GM23338 (cell line): Measurements from ENCODE around the gene TBX10. TPM values are rescaled to one million over a fixed set of nuclear protein-coding genes. Genes with fewer than 3 reads are reported as not detected.

ENCODE experiments used
- ATAC-seq: fragments of 200-7000 bp; cut with Tn5 transposase; 3 replicates; pipeline ENCODE4 v1.9.1; 2020
- DNase-seq: peaks from one replicate; pipeline ENCODE4 v3.0.0-alpha.2; 2015; ENCODE audit warnings: low spot score
- H2AFZ ChIP-seq: fragments of 200-600 bp; sonication (generic); 2 replicates; pipeline ENCODE4 v1.8.0; 2016; ENCODE audit warnings: antibody characterized with exemption, mild to moderate bottlenecking, moderate library complexity
- H3F3A ChIP-seq: fragments of 200-600 bp; sonication (generic); replicated peaks from 2 replicates; pipeline ENCODE4 v1.8.0; 2017; ENCODE audit warnings: antibody characterized with exemption, mixed run types, low read depth
- H3K27ac ChIP-seq: fragments of 200-600 bp; sonication (generic); 2 replicates; pipeline ENCODE4 v1.6.1; 2016; ENCODE audit warnings: low read depth
- H3K27me3 ChIP-seq: fragments of 200-600 bp; sonication (generic); 2 replicates; pipeline ENCODE4 v1.8.0; 2016; ENCODE audit warnings: mild to moderate bottlenecking, mixed run types, moderate library complexity; ENCODE audit not compliant: insufficient read depth
- H3K36me3 ChIP-seq: fragments of 200-600 bp; sonication (generic); 2 replicates; pipeline ENCODE4 v1.8.0; 2016; ENCODE audit warnings: mild to moderate bottlenecking; ENCODE audit not compliant: insufficient read depth
- H3K4me1 ChIP-seq: fragments of 200-600 bp; sonication (generic); 2 replicates; pipeline ENCODE4 v1.8.0; 2016; ENCODE audit warnings: mild to moderate bottlenecking, moderate library complexity; ENCODE audit not compliant: insufficient read depth
- H3K4me2 ChIP-seq: fragments of 200-600 bp; sonication (generic); 2 replicates; pipeline ENCODE4 v1.7.1; 2017; ENCODE audit warnings: mixed run types
- H3K4me3 ChIP-seq: fragments of 200-600 bp; sonication (generic); 2 replicates; pipeline ENCODE4 v1.6.1; 2016; ENCODE audit warnings: mixed run types
- H3K79me2 ChIP-seq: fragments of 200-600 bp; sonication (generic); replicated peaks from 2 replicates; pipeline ENCODE4 v1.8.0; 2017; ENCODE audit warnings: mild to moderate bottlenecking; ENCODE audit not compliant: insufficient read depth
- H3K9me2 ChIP-seq: fragments of 200-600 bp; sonication (generic); 2 replicates; pipeline ENCODE4 v1.8.0; 2017; ENCODE audit not compliant: insufficient read depth
- H4K20me1 ChIP-seq: fragments of 200-600 bp; sonication (generic); replicated peaks from 2 replicates; pipeline ENCODE4 v1.8.0; 2017; ENCODE audit warnings: mild to moderate bottlenecking; ENCODE audit not compliant: insufficient read depth
- H3K27ac Mint-ChIP-seq: 2 replicates; pipeline ENCODE4 v1.8.0; 2020; ENCODE audit warnings: inconsistent platforms, mild to moderate bottlenecking, moderate library complexity, mixed read lengths
- H3K27me3 Mint-ChIP-seq: 3 replicates; pipeline ENCODE4 v1.8.0; 2022; ENCODE audit warnings: low read depth, mild to moderate bottlenecking, moderate library complexity, mixed read lengths, inconsistent platforms; ENCODE audit not compliant: insufficient read depth, poor library complexity
- H3K36me3 Mint-ChIP-seq: 3 replicates; pipeline ENCODE4 v1.8.0; 2021; ENCODE audit warnings: low read depth, mild to moderate bottlenecking, inconsistent platforms, moderate library complexity, mixed read lengths
- H3K4me1 Mint-ChIP-seq: 3 replicates; pipeline ENCODE4 v1.8.0; 2020; ENCODE audit warnings: mild to moderate bottlenecking, inconsistent platforms, mixed read lengths
- H3K4me3 Mint-ChIP-seq: 3 replicates; pipeline ENCODE4 v1.8.0; 2021; ENCODE audit warnings: moderate library complexity, mild to moderate bottlenecking, inconsistent platforms, mixed read lengths
- H3K9me3 Mint-ChIP-seq: 3 replicates; pipeline ENCODE4 v1.8.0; 2020; ENCODE audit warnings: moderate library complexity, mild to moderate bottlenecking, inconsistent platforms, mixed read lengths
- EZH2 ChIP-seq: fragments of 200-600 bp; sonication (generic); IDR thresholded peaks from one replicate; pipeline ENCODE4 v1.8.0; 2017; ENCODE audit warnings: antibody characterized with exemption, mild to moderate bottlenecking, low read depth; ENCODE audit not compliant: unreplicated experiment
- JUNB ChIP-seq: IDR thresholded peaks from one replicate; pipeline ENCODE4 v1.6.1; 2016; ENCODE audit warnings: antibody characterized with exemption; ENCODE audit not compliant: unreplicated experiment
- STAT1 ChIP-seq: IDR thresholded peaks from one replicate; pipeline ENCODE4 v1.6.1; 2016; ENCODE audit warnings: antibody characterized with exemption; ENCODE audit not compliant: unreplicated experiment
- ZNF114 ChIP-seq: fragments of 250-450 bp; sonication (Bioruptor Pico); IDR thresholded peaks from 2 replicates; pipeline ENCODE4 v1.5.0; 2020; ENCODE audit warnings: mild to moderate bottlenecking, moderate library complexity
- ZNF331 ChIP-seq: fragments of 250-450 bp; sonication (Bioruptor Pico); IDR thresholded peaks from 2 replicates; pipeline ENCODE4 v1.5.0; 2020; ENCODE audit warnings: low read depth, mild to moderate bottlenecking, moderate library complexity
- polyA plus RNA-seq: library from polyadenylated mRNA; unstranded; fragments of >200 nt; fragmentation: Nextera tagmentation; extraction: Ambion mirVana; gene quantifications from 2 replicates; pipeline ENCODE4 v1.2.1, GENCODE V29; 2016
- total RNA-seq: library from RNA; depleted of rRNA; stranded (reverse); fragments of >200 nt; shearing (Covaris generic); gene quantifications from 2 replicates; pipeline ENCODE4 v1.2.3, GENCODE V29; 2014
- TF ChIP-seq, protein P1 (sequence below): IDR thresholded peaks from one replicate; pipeline ENCODE4 v1.6.1; 2018; ENCODE audit warnings: antibody characterized with exemption; ENCODE audit not compliant: unreplicated experiment
- TF ChIP-seq, protein P2 (sequence below), 2 experiments: fragments of 200-600 bp in 1 of 2; sonication (generic) in 1 of 2; conservative IDR thresholded peaks; 2 replicates each; pipeline versions ENCODE4 v1.5.1 to v1.6.1; 2016 to 2017; ENCODE audit warnings: antibody characterized with exemption in 2 of 2, low read depth in 2 of 2, mild to moderate bottlenecking in 2 of 2, moderate library complexity in 1 of 2
- TF ChIP-seq, protein P3 (sequence below): IDR thresholded peaks from 2 replicates; pipeline ENCODE4 v1.6.1; 2016; ENCODE audit warnings: antibody characterized with exemption

TBX10 gene
- total and polyA plus RNA-seq, 2 experiments from 2014 or later, result 0.10 TPM; not detected in 1

DNA sequence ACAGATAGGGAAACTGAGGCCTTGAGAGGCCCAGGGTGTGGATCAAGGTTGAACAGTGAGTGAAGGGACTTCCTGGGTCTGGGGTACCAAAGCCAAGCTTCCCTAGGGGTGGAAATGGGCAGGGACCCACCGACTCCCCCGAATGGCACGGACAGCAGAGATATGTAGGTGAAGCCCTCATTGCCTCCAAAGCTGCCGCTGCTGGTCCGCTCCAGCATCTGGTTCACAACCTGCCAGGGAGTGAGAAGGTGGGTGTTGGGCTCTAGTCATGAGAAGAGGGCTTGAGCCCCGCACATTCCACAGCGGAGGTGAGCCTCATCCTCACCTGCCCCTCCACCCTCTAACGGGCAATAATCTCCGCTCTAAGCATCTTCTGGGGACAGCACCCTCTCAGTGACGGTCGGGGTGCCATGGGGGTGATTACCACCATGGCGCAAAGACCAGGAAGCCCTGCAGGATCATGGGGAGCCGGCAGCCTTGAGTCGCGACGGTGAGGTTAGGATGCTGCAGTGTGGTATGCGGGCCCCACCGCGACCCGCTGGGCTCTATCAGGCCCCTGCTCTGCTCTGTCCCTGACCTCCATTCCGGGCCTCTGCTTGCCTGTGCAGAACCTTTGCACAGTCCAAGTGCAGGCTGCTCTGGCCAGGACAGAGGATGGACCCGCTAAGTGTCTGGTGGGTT, 24.1 kb upstream of the TBX10 start (continued):
- TF ChIP-seq, protein P1, sequence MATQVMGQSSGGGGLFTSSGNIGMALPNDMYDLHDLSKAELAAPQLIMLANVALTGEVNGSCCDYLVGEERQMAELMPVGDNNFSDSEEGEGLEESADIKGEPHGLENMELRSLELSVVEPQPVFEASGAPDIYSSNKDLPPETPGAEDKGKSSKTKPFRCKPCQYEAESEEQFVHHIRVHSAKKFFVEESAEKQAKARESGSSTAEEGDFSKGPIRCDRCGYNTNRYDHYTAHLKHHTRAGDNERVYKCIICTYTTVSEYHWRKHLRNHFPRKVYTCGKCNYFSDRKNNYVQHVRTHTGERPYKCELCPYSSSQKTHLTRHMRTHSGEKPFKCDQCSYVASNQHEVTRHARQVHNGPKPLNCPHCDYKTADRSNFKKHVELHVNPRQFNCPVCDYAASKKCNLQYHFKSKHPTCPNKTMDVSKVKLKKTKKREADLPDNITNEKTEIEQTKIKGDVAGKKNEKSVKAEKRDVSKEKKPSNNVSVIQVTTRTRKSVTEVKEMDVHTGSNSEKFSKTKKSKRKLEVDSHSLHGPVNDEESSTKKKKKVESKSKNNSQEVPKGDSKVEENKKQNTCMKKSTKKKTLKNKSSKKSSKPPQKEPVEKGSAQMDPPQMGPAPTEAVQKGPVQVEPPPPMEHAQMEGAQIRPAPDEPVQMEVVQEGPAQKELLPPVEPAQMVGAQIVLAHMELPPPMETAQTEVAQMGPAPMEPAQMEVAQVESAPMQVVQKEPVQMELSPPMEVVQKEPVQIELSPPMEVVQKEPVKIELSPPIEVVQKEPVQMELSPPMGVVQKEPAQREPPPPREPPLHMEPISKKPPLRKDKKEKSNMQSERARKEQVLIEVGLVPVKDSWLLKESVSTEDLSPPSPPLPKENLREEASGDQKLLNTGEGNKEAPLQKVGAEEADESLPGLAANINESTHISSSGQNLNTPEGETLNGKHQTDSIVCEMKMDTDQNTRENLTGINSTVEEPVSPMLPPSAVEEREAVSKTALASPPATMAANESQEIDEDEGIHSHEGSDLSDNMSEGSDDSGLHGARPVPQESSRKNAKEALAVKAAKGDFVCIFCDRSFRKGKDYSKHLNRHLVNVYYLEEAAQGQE, result no peak
- TF ChIP-seq EZH2, result no peak
- TF ChIP-seq, protein P2, sequence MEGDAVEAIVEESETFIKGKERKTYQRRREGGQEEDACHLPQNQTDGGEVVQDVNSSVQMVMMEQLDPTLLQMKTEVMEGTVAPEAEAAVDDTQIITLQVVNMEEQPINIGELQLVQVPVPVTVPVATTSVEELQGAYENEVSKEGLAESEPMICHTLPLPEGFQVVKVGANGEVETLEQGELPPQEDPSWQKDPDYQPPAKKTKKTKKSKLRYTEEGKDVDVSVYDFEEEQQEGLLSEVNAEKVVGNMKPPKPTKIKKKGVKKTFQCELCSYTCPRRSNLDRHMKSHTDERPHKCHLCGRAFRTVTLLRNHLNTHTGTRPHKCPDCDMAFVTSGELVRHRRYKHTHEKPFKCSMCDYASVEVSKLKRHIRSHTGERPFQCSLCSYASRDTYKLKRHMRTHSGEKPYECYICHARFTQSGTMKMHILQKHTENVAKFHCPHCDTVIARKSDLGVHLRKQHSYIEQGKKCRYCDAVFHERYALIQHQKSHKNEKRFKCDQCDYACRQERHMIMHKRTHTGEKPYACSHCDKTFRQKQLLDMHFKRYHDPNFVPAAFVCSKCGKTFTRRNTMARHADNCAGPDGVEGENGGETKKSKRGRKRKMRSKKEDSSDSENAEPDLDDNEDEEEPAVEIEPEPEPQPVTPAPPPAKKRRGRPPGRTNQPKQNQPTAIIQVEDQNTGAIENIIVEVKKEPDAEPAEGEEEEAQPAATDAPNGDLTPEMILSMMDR (conservative IDR thresholded peaks at IDR 0.05; ENCODE audit: low read depth in 2 of 2), result no peak

DNA sequence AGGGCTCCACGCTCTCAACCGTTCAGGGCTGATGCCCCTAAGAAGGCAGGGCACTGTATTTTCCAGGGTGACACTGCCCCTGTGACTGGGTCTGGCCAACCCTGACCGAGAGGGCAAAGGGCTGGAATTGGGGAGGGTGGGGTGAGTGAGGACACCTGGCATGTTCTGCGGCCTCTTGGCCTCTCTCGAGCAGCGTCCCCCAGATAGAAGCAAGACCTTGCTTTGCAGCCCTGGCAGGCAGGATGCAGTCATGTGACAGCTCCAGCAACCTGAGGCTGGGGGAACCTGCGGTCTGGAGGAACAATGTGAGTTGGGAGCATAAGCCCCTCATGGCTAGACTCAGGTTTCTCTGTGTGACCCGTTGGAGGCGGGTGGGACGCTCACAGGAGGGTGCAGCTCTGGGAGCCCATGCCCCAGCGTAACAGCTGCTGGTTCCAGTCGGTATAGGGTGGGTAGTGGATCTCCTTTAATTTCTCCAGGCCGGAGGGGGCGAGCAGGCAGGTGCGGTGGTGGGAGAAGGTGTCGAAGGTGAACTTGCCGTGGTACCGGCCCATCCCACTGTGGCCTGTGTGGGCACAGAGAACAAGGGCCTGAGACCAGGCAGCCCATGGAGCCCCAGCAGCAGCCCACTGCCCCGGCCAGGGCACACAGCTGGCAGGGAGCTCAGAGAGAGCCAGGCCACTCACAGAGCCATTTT, 23.4 kb upstream of the TBX10 start:
- no peak overlapping the region for H3K4me3 Mint-ChIP-seq
- no peak overlapping the region for H2AFZ ChIP-seq
- H3K79me2 ChIP-seq, result no peaks in the 10 kb centered on the region
- H4K20me1 ChIP-seq, result no peaks in the 10 kb centered on the region
- DNase-seq (no peak), ATAC-seq (no peak)
- peaks cover 12% of the 10 kb centered on the region for H3K9me3 Mint-ChIP-seq
- TF ChIP-seq STAT1, result no peak
- TF ChIP-seq, protein P2 (conservative IDR thresholded peaks at IDR 0.05; ENCODE audit: low read depth in 2 of 2), result no peak
- no peak for TF ChIP-seq JUNB
- TF ChIP-seq ZNF114, result no peak
- no peak for TF ChIP-seq ZNF331 (CRISPR knock-in tag)
- TF ChIP-seq, protein P3, sequence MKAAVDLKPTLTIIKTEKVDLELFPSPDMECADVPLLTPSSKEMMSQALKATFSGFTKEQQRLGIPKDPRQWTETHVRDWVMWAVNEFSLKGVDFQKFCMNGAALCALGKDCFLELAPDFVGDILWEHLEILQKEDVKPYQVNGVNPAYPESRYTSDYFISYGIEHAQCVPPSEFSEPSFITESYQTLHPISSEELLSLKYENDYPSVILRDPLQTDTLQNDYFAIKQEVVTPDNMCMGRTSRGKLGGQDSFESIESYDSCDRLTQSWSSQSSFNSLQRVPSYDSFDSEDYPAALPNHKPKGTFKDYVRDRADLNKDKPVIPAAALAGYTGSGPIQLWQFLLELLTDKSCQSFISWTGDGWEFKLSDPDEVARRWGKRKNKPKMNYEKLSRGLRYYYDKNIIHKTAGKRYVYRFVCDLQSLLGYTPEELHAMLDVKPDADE, result no peak
- H3K36me3 Mint-ChIP-seq, result no peaks in the 10 kb centered on the region; the same call in 2 of the 3 replicates
- H3K4me1 Mint-ChIP-seq, result no peaks in the 10 kb centered on the region
- H3F3A ChIP-seq, result no peaks in the 10 kb centered on the region
- H3K27me3 ChIP-seq, result no peaks in the 10 kb centered on the region
- H3K4me1 ChIP-seq, result no peaks in the 10 kb centered on the region
- H3K36me3 ChIP-seq, result no peaks in the 10 kb centered on the region; the same call in 1 of the 2 replicates
- no peak overlapping the region for H3K4me3 ChIP-seq
- no peak overlapping the region for H3K27ac ChIP-seq
- H3K27me3 Mint-ChIP-seq, result no peaks in the 10 kb centered on the region
- H3K27ac Mint-ChIP-seq, result no peak overlapping the region
- no peaks in the 10 kb centered on the region for H3K9me2 ChIP-seq
- H3K4me2 ChIP-seq, result no peak overlapping the region
